Loucy (cell line): Measurements from ENCODE around the gene FGF3.

Experiments
- H2AFZ ChIP-seq: fragments of 200-600 bp; sonication (generic); 2 replicates; pipeline ENCODE4 v1.6.0; 2016; ENCODE audit warnings: antibody characterized with exemption, mild to moderate bottlenecking, low read length, moderate library complexity
- H3F3A ChIP-seq: fragments of 200-600 bp; 2 replicates; pipeline ENCODE4 v1.6.0; 2016; ENCODE audit warnings: antibody characterized with exemption, low read depth, mild to moderate bottlenecking
- H3K27me3 ChIP-seq: fragments of 200-600 bp; sonication (generic); 2 replicates; pipeline ENCODE4 v1.6.1; 2014; ENCODE audit warnings: low read length, mild to moderate bottlenecking; ENCODE audit not compliant: insufficient read depth, poor library complexity, severe bottlenecking
- H3K36me3 ChIP-seq: fragments of 200-600 bp; sonication (generic); 2 replicates; pipeline ENCODE4 v1.6.1; 2016; ENCODE audit warnings: low read length; ENCODE audit not compliant: insufficient read depth
- H3K4me1 ChIP-seq: fragments of 200-600 bp; sonication (generic); 2 replicates; pipeline ENCODE4 v1.5.1; 2014; ENCODE audit warnings: low read length, mild to moderate bottlenecking; ENCODE audit not compliant: insufficient read depth, poor library complexity, severe bottlenecking
- H3K4me2 ChIP-seq: fragments of 200-600 bp; sonication (generic); 2 replicates; pipeline ENCODE4 v1.6.0; 2014; ENCODE audit warnings: antibody characterized with exemption, low read length, low read depth, mild to moderate bottlenecking; ENCODE audit not compliant: poor library complexity, severe bottlenecking
- H3K4me3 ChIP-seq: fragments of 200-600 bp; sonication (generic); 2 replicates; pipeline ENCODE4 v1.5.1; 2014; ENCODE audit warnings: low read length, mild to moderate bottlenecking, mixed read lengths; ENCODE audit not compliant: poor library complexity, severe bottlenecking
- H3K79me2 ChIP-seq: fragments of 200-600 bp; sonication (generic); 2 replicates; pipeline ENCODE4 v1.6.1; 2014; ENCODE audit warnings: low read length; ENCODE audit not compliant: insufficient read depth
- H3K9ac ChIP-seq: fragments of 200-600 bp; sonication (generic); 2 replicates; pipeline ENCODE4 v1.6.0; 2014; ENCODE audit warnings: mild to moderate bottlenecking, low read depth, low read length, moderate library complexity; ENCODE audit not compliant: poor library complexity, severe bottlenecking
- H3K9me2 ChIP-seq: fragments of 200-600 bp; sonication (generic); replicated peaks from 2 replicates; pipeline ENCODE4 v1.6.1; 2016; ENCODE audit warnings: low read depth, low read length, mixed read lengths
- H3K9me3 ChIP-seq: fragments of 200-600 bp; sonication (generic); 2 replicates; pipeline ENCODE4 v1.6.1; 2014; ENCODE audit warnings: mild to moderate bottlenecking, antibody characterized with exemption, low read length, low read depth; ENCODE audit not compliant: insufficient read depth
- H4K20me1 ChIP-seq: fragments of 200-600 bp; sonication (generic); 2 replicates; pipeline ENCODE4 v1.6.0; 2014; ENCODE audit warnings: antibody characterized with exemption, low read length, mild to moderate bottlenecking; ENCODE audit not compliant: insufficient read depth, poor library complexity, severe bottlenecking
- CTCF ChIP-seq: fragments of 200-600 bp; sonication (generic); conservative IDR thresholded peaks from 2 replicates; pipeline ENCODE4 v1.5.1; 2014; ENCODE audit warnings: mild to moderate bottlenecking, antibody characterized with exemption, low read length
- EZH2phosphoT487 ChIP-seq: fragments of 200-600 bp; IDR thresholded peaks from 2 replicates; pipeline ENCODE4 v1.6.1; 2018; ENCODE audit warnings: antibody characterized with exemption, mild to moderate bottlenecking, moderate library complexity, borderline replicate concordance

FGF3 gene

DNA sequence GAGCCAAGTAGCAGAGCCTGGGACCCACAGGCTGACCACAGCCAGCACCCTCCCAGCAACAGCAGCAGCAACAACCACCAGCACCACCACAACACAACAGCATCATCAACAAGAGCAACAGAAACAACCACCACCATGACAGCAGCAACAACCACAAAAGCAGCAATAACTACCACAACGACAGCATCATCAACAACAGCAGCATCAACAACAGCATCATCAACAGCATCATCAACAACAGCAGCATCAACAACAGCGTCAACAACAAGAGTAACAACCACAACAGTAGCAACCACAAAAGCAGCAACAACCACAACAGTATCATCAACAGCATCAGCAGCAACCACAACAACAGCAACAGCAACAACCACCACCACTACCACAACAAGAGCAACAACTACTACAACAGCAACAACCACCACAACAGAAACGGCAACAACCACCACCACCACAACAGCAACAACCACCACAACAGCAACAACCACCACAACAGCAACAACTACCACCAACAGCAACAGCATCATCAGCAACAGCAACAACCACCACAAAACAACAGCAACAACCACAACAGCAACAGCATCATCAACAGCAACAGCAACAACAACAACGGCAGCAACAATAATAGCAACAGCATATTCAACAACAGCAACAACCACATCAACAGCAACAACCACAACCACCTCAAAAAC is 22.1 kb upstream of the FGF3 start:
- TF ChIP-seq CTCF (no peak), EZH2phosphoT487 (no peak)
- Histone ChIP-seq H3K79me2 (no peaks in the 10 kb centered on the region), H3K9ac (no peak overlapping the region), H3K4me3 (no peak overlapping the region), H3K4me2 (no peak overlapping the region), H3K9me3 (no peaks in the 10 kb centered on the region), H3K36me3 (no peaks in the 10 kb centered on the region), H2AFZ (no peak overlapping the region), H4K20me1 (no peaks in the 10 kb centered on the region), H3K9me2 (no peaks in the 10 kb centered on the region), H3F3A (no peaks in the 10 kb centered on the region), H3K4me1 (no peaks in the 10 kb centered on the region), H3K27me3 (no peaks in the 10 kb centered on the region)

DNA sequence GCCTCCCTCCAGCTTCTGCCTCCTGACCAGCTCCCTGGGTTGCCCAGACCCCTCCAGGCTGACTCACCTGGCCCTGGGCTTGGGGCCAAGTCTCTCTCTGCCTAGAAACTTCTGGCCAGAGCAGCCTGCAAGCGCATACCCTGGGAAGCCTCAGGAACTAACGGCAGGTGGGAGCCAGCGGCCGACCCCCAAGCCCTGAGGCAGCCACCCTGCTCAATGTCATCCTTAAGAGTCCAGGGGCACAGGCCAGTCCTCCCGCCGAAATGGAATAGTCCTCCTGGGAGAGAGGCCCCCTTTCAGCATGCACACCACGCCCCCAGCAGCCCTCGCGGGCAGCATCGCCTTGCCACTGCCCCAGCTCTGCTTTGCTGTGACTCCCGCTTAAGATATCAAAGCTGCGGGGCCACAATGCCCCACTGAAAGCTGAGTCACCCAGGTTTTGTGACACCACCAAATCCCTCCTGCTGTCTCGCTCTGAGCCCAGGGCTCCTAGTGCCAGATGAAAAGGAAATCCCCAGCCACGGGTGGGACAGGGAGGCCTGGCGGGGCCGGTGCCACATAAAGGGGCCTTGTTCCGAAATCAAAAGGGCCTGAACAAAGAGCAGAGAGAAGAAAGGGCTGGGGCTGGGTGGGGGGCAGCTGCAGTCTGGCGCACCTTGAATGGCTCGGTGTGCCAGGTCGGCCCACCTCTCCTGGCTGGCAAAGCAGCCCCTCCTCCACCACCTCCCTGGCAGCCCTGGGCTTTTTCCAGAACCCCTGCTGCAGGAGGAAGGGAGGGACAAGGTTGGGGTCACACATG is 21.4 kb upstream of the FGF3 start:
- H3K4me2 ChIP-seq = no peak overlapping the region

DNA sequence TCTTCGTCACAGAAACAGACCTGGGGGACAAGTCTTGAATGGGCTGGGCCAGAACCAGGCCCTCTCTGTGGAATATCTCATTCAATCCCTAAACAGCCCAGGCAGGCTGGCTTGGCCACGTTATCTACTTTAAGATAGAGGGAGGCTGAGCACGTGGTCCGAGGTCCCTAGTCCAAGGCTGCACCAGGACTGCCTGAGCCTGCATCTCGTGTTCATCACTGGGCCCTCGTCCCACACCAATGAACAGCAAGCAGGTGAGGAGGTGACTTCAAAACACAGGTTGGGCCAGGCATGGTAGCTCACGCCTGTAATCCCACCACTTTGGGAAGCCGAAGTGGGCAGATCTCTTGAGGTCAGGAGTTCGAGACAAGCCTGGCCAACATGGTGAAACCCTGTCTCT is 20.3 kb upstream of the FGF3 start:
- Histone ChIP-seq H3K9me3 (no peaks in the 10 kb centered on the region), H3K36me3 (no peaks in the 10 kb centered on the region), H3K4me1 (no peaks in the 10 kb centered on the region), H3K27me3 (no peaks in the 10 kb centered on the region), H2AFZ (no peak overlapping the region), H3K4me3 (no peak overlapping the region), H3K9me2 (no peaks in the 10 kb centered on the region), H4K20me1 (no peaks in the 10 kb centered on the region), H3F3A (no peaks in the 10 kb centered on the region), H3K9ac (no peak overlapping the region), H3K4me2 (no peak overlapping the region), H3K79me2 (no peaks in the 10 kb centered on the region)
- TF ChIP-seq CTCF = no peak
- no peak for TF ChIP-seq EZH2phosphoT487

More for the DNA sequence above, 21.4 kb upstream of the FGF3 start:
- no peaks in the 10 kb centered on the region for H3K79me2 ChIP-seq
- H3K4me3 ChIP-seq = no peak overlapping the region
- TF ChIP-seq EZH2phosphoT487 (no peak), CTCF (no peak)
- H3K36me3 ChIP-seq = no peaks in the 10 kb centered on the region
- H3K4me1 ChIP-seq = no peaks in the 10 kb centered on the region
- H3K9ac ChIP-seq = no peak overlapping the region
- no peaks in the 10 kb centered on the region for H3K9me2 ChIP-seq
- no peaks in the 10 kb centered on the region for H4K20me1 ChIP-seq
- no peak overlapping the region for H2AFZ ChIP-seq
- no peaks in the 10 kb centered on the region for H3F3A ChIP-seq
- H3K9me3 ChIP-seq = no peaks in the 10 kb centered on the region
- H3K27me3 ChIP-seq = no peaks in the 10 kb centered on the region
